Fibroblast of lung (primary cell): Measurements from ENCODE around the gene SLC22A17. TPM values are rescaled to one million over a fixed set of nuclear protein-coding genes. Genes with fewer than 3 reads are reported as not detected.

Source experiments
- DNase-seq, 2 donors: peaks; one replicate each; pipeline versions ENCODE4 v3.0.0 to v3.0.0-alpha.2; 2010; ENCODE audit warnings: low read depth in 2 of 2
- H2AFZ ChIP-seq: 2 replicates; pipeline ENCODE4 v1.5.1; 2012; ENCODE audit warnings: low read length, control low read depth, inconsistent platforms
- H3K27ac ChIP-seq: 2 replicates; pipeline ENCODE4 v1.5.1; 2011; ENCODE audit warnings: low read length, control low read depth; ENCODE audit not compliant: insufficient read depth
- H3K27me3 ChIP-seq: 2 replicates; pipeline ENCODE4 v1.5.1; 2011; ENCODE audit warnings: mild to moderate bottlenecking, low read length; ENCODE audit not compliant: control insufficient read depth, insufficient read depth
- H3K36me3 ChIP-seq: 2 replicates; pipeline ENCODE4 v1.5.1; 2011; ENCODE audit warnings: low read length; ENCODE audit not compliant: control insufficient read depth, insufficient read depth
- H3K4me1 ChIP-seq: 2 replicates; pipeline ENCODE4 v1.5.1; 2011; ENCODE audit warnings: low read length; ENCODE audit not compliant: control insufficient read depth, insufficient read depth; ENCODE audit errors: extremely low read depth
- H3K4me2 ChIP-seq: 2 replicates; pipeline ENCODE4 v1.5.1; 2011; ENCODE audit warnings: low read length, control low read depth; ENCODE audit not compliant: insufficient read depth; ENCODE audit errors: extremely low read depth
- H3K4me3 ChIP-seq, 4 experiments: fragments of 200-600 bp in 1 of 4; sonication (generic) in 1 of 4; replicated peaks in 1 of 4; 2 replicates each; pipeline ENCODE4 v1.5.1; 2011 to 2016; ENCODE audit warnings: low read length in 4 of 4, low read depth in 3 of 4, mild to moderate bottlenecking in 3 of 4, control low read depth in 2 of 4, inconsistent platforms in 1 of 4, mixed read lengths in 1 of 4; ENCODE audit not compliant: insufficient read depth in 1 of 4; ENCODE audit errors: control extremely low read depth in 1 of 4
- H3K79me2 ChIP-seq: 2 replicates; pipeline ENCODE4 v1.5.1; 2012; ENCODE audit warnings: mild to moderate bottlenecking, low read length, inconsistent platforms; ENCODE audit not compliant: control insufficient read depth, insufficient read depth
- H3K9ac ChIP-seq: 2 replicates; pipeline ENCODE4 v1.5.1; 2011; ENCODE audit warnings: mild to moderate bottlenecking, low read length, control low read depth; ENCODE audit not compliant: insufficient read depth
- H3K9me3 ChIP-seq: 2 replicates; pipeline ENCODE4 v1.5.1; 2012; ENCODE audit warnings: low read depth, low read length; ENCODE audit not compliant: control insufficient read depth, insufficient read depth
- H4K20me1 ChIP-seq: 2 replicates; pipeline ENCODE4 v1.5.1; 2011; ENCODE audit warnings: low read length; ENCODE audit not compliant: control insufficient read depth, insufficient read depth; ENCODE audit errors: extremely low read depth
- CTCF ChIP-seq, 2 donors: IDR thresholded peaks in 1 of 2; conservative IDR thresholded peaks in 1 of 2; 1 replicate in 1 of 2; 2 replicates in 1 of 2; pipeline ENCODE4 v1.5.1; 2011 to 2012; ENCODE audit warnings: low read length in 2 of 2, control low read depth in 1 of 2, inconsistent platforms in 1 of 2, low read depth in 1 of 2, mild to moderate bottlenecking in 1 of 2
- EZH2 ChIP-seq: IDR thresholded peaks from 2 replicates; pipeline ENCODE4 v1.5.1; 2012; ENCODE audit warnings: low read length, control low read depth, mild to moderate bottlenecking; ENCODE audit errors: missing control alignments
- polyA plus RNA-seq, 2 donors: library from polyadenylated mRNA; depleted of rRNA in 1 of 2; stranded (reverse) in 1 of 2; unstranded in 1 of 2; fragments of >200 nt; gene quantifications; 2 replicates each; pipeline ENCODE4 v1.2.1, GENCODE V29; 2011 to 2012; ENCODE audit warnings: missing spikeins in 1 of 2
- total RNA-seq: library from RNA; depleted of rRNA; stranded (reverse); fragments of >200 nt; gene quantifications from 2 replicates; pipeline ENCODE4 v1.2.1, GENCODE V29; 2014

SLC22A17 gene
- total and polyA plus RNA-seq, 2 donors (not counting 1 experiment from before 2014, with no cell fraction given) = 7.9 to 23.1 TPM

DNA sequence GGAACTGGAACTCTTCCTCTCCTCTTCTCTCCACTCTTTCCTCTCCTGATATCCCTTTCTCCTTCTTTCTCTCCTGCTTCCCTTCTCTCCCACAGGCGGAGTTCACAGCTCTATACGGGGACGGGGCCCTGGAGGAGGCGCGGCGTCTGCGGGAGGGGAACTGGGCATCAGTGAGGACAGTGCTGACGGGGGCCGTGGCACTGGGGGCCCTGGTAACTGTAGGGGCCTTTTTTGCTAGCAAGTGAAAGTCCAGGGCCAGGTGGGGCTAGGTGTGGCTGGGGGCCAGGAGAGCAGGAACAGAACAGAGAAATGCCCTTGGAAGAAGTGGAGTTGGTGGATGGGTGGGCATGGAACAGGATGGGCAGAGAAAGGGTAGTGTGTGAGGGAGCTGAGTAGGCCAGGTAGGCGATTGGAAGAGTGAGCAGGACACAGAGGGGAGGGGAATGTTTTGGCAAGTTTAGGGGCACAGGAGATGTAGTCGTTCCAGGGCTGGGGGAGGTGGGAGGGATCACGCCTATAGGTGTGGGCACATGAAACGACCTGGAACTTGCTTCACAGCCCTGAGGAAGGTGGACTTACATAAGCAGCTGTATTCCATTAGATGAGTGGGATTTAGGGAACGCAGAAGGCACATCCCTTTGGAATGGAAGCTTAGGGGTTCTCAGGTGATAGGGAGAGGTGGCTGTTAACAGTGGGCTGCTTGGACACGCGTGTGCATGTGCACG lies 43.8 kb downstream of the SLC22A17 start:
- Histone ChIP-seq H3K79me2 (peaks cover 44% of the 10 kb centered on the region), H3K4me3 (peak overlapping the region in 1 of 4 experiments; percentile 74), H3K9me3 (no peaks in the 10 kb centered on the region), H3K27ac (no peak overlapping the region), H3K4me1 (peaks cover 9% of the 10 kb centered on the region), H4K20me1 (no peaks in the 10 kb centered on the region), H3K36me3 (peaks cover 13% of the 10 kb centered on the region), H3K4me2 (peak overlapping the region; percentile 89), H2AFZ (no peak overlapping the region), H3K27me3 (no peaks in the 10 kb centered on the region), H3K9ac (no peak overlapping the region)
- DNase-seq = no peak
- TF ChIP-seq EZH2 (no peak), CTCF (conservative IDR thresholded peaks at IDR 0.05 in 1 of 2, IDR thresholded peaks at IDR 0.05 in 1 of 2; ENCODE audit: low read depth in 1 of 2, low read length in 2 of 2) (no peak)

- H3K79me2 ChIP-seq = peaks cover 42% of the 10 kb centered on the region
- H3K4me3 ChIP-seq = peak overlapping the region; percentile 60 to 94 (median 76)
- peaks cover 13% of the 10 kb centered on the region for H3K36me3 ChIP-seq
- no peak overlapping the region for H2AFZ ChIP-seq
- TF ChIP-seq EZH2 = no peak
- H4K20me1 ChIP-seq = no peaks in the 10 kb centered on the region
- no peaks in the 10 kb centered on the region for H3K27me3 ChIP-seq
- H3K9me3 ChIP-seq = no peaks in the 10 kb centered on the region
- peaks cover 9% of the 10 kb centered on the region for H3K4me1 ChIP-seq
- H3K9ac ChIP-seq = no peak overlapping the region
- H3K27ac ChIP-seq = peak overlapping the region; percentile 74
- peak in 1 of 2 donors; percentile 64 for DNase-seq
- peak overlapping the region; percentile 89 for H3K4me2 ChIP-seq
Observed at GRCh38 chr14:23307687-23308644, 44.7 kb downstream of the SLC22A17 start.

GRCh38 chr14:23307146-23307530 lies 45.5 kb downstream of the SLC22A17 start:
- DNase-seq = no peak
- Histone ChIP-seq H4K20me1 (no peaks in the 10 kb centered on the region), H3K27ac (peak overlapping the region; percentile 74), H3K9me3 (no peaks in the 10 kb centered on the region), H3K9ac (peak overlapping the region; percentile 68), H3K4me3 (peak overlapping the region; percentile 60 to 94 (median 76)), H3K4me1 (peaks cover 9% of the 10 kb centered on the region), H3K79me2 (peaks cover 42% of the 10 kb centered on the region), H2AFZ (no peak overlapping the region), H3K36me3 (peaks cover 13% of the 10 kb centered on the region), H3K27me3 (no peaks in the 10 kb centered on the region), H3K4me2 (peak overlapping the region; percentile 89)
- no peak for TF ChIP-seq EZH2
- TF ChIP-seq CTCF (conservative IDR thresholded peaks at IDR 0.05 in 1 of 2, IDR thresholded peaks at IDR 0.05 in 1 of 2; ENCODE audit: low read depth in 1 of 2, low read length in 2 of 2) = no peak
